NCI-H1694 treated with DMSO at 0.1 percent for 48 hours (cell line): ENCODE data around the gene EFCAB8.
A peak's percentile ranks its signal among the peaks of the same experiment; 100 is the strongest.
"Not testable (repeated sequence)": the region's sequence is repeated elsewhere in the genome, so short reads cannot be mapped to it uniquely, and the experiment has no call there.

Experiments
- DNase-seq: peaks from one replicate; lab custom pipeline; 2025; lab: John Stamatoyannopoulos, UW

EFCAB8 gene

DNA sequence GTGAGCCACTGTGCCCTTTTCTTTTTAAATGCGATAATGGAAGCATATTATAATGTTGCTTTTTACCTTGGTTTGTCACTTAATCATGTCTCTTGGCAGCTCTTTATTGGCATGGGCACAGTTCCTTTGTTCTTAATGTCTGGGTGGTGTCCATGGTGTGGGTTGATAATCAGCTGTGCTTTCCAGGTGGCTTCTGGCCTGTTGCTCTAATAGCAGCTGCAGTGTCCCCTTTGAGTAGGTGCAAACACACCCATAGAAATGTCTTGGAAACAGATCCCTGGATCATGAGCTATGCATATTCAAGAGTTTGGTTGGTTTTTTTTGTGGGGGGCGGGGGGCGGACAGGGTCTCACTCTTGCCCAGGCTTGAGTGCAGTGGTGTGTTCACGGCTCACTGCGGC is 29.9 kb downstream of the EFCAB8 start:
- DNase-seq: no peak

DNA sequence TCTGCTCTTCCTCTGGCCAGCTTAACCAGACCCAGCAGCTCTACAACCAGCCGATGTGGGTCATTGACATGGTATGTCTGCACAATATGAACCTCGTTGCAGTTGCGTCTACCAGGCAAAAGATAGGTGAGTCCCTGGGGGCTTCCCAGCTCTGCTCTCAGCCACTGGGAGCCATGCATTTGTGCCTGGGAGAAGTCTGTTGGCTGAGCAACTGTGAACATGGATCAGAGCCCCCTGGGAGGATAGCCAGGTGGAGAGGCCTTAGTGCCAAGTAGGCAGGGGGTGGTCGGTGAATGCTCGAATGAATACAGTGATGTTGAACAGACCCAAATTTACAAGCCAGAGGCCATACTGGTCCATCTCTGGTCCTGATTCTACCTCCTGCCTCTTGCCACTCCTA is 30.6 kb downstream of the EFCAB8 start:
- DNase-seq: no peak

DNA sequence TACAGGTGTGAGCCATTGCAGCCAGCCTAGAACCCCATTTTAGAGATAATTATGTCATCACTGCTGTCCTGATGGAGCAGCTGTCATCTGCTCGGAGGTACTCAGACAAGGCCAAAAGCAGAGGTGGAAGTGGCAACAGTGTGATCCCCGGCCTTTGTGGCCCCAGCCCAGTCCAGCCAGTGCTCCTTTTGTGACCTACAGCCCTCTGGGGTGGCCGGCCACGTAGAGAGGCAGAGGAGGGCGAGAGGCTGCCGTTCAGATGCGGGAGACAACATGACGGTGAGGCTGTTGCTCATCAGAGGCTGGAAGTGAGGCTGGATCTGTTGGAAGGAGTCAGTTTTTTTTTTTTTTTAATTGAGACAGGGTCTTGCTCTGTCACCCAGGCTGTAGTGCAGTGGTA is 32.8 kb downstream of the EFCAB8 start:
- no peak for DNase-seq

- DNase-seq: no peak
Measured at GRCh38 chr20:32891926-32892660, 33.4 kb downstream of the EFCAB8 start.

DNA sequence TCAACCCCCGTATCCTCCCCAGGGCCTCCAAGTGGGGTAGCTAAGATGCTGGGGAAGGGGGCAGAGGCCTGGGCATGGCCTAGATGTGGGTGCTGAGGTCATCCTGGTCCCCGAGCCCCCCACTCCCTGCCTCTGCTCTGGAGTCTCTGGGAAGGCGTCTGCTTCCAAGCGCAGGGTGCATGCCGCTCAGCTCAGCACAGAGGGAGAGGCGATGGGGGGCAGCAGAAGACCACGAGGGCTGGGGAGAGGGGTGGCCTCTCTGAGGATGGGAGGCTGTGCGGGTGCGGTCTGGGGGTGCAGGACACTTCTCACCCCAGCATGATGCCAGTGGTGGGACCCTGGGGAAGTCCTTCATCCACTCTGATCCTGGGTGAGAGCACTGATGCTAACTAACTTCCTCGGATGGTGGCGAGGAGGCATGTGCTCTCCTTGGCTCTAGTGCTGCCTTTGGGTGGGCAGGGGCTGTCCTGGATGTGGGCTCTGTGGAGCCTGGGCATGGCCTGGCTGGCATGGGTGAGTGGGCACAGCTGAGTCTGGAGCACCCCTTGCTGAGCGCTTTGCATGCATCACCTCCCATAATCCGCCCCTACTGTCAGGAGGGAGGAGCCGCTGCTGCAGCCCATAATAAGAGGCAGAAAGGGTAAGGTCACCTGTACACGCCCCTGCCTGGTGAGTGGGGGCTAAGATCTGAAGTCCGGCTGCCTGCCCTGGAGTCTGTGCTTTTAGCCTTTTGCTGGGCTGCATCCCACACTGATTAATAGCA is 34.7 kb downstream of the EFCAB8 start:
- DNase-seq: no peak

- DNase-seq: no peak
Measured at GRCh38 chr20:32894026-32894483, 35.3 kb downstream of the EFCAB8 start.

- DNase-seq: no peak
Measured at GRCh38 chr20:32894711-32895355, 36.1 kb downstream of the EFCAB8 start.

GRCh38 chr20:32896521-32897280 is 38.0 kb downstream of the EFCAB8 start:
- DNase-seq: no peak

GRCh38 chr20:32898729-32899128 is 40.0 kb downstream of the EFCAB8 start:
- no peak for DNase-seq

GRCh38 chr20:32902456-32903420 is 44.0 kb downstream of the EFCAB8 start:
- peak; percentile 29 for DNase-seq

DNA sequence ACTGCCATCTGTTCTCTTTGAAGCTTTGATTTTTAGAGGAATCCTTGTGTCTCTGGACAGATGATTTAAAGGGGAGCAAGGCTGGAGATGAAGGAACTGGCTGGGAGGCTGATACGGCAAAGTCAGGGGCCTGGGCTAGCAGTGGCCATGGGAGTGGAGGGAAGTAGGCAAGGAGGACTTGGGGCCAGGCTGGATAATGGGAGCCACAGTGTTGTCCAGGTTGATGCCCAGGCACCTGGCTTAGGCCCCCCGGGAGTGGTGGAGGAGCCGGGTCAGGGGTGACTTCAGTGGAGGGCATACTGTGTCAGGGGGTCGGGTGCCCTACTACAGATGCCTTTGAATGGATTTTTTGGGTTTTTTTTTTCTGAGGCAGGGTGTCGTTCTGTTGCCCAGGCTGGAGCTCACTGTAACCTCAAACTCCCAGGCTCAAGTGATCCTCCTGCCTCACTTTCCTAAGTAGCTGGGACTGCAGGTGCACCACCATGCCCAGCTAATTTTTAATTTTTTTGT is 45.0 kb downstream of the EFCAB8 start:
- DNase-seq: no peak

DNA sequence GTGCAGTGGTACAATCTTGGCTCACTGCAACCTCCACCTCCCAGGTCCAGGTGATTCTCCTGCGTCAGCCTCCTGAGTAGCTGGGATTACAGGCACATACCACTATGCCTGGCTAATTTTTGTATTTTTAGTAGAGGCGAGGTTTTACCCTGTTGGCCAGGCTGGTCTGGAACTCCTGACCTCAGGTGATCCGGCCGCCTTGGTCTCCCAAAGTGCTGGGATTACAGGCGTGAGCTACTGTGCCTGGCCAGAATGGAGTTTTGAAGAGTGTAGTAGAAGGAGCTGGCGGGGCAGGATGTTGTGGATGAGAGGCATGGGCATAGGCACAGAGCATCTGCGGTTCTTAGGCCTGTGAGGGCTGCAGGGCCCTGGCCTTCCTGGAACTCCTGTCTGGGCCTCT is 46.0 kb downstream of the EFCAB8 start:
- DNase-seq: not testable (repeated sequence)

GRCh38 chr20:32906200-32906599 is 47.5 kb downstream of the EFCAB8 start:
- DNase-seq: no peak

DNA sequence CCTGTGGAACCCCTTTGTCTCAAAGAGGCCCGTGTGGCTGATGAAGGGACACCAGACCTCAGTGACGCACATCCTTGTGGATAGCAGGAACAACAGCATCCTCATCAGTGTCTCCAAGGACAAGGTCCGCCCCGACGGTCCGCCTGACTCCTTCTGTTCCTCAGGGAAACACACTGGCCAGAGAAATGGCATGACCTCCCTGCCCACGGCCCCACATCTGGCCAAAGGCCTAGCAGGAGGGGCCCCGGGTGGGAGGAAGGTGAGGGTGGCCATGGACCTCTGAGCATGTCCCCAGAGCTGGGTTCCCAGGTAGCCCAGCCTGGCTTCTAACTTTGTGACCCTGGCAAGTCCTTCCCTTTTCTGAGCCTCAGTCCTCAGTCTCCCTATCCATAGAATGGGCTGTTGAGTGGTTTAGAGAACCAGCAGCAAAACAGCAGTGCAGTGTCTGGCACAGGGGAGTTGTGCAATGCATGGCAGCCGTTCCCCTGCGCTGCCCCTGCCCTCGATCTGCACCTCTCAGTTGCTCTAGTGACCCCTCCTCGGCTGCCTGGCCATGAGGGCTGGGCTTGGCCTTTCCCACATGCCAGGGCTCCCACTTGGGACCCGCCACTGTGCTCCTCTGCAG is 48.3 kb downstream of the EFCAB8 start:
- DNase-seq: no peak

DNA sequence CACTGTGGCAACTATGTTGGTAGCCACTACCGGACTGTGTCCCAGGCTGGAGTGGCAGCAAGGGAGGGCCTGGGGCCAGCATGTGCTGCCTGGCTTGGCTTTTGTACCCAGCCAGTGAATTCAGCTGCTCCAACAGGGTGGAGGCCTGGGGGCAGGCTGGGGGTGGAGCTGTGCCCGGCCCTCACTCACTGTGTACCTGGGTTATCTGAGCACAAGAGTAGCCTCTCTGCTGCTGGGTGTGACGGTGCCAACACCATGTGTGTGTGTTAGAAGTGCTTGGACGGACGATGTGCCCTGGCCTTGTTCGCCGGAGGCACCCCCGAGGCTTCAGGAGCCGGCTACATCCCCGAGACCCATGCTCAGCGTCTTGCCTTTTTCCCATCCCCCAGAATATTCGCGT is 49.2 kb downstream of the EFCAB8 start:
- no peak for DNase-seq

DNA sequence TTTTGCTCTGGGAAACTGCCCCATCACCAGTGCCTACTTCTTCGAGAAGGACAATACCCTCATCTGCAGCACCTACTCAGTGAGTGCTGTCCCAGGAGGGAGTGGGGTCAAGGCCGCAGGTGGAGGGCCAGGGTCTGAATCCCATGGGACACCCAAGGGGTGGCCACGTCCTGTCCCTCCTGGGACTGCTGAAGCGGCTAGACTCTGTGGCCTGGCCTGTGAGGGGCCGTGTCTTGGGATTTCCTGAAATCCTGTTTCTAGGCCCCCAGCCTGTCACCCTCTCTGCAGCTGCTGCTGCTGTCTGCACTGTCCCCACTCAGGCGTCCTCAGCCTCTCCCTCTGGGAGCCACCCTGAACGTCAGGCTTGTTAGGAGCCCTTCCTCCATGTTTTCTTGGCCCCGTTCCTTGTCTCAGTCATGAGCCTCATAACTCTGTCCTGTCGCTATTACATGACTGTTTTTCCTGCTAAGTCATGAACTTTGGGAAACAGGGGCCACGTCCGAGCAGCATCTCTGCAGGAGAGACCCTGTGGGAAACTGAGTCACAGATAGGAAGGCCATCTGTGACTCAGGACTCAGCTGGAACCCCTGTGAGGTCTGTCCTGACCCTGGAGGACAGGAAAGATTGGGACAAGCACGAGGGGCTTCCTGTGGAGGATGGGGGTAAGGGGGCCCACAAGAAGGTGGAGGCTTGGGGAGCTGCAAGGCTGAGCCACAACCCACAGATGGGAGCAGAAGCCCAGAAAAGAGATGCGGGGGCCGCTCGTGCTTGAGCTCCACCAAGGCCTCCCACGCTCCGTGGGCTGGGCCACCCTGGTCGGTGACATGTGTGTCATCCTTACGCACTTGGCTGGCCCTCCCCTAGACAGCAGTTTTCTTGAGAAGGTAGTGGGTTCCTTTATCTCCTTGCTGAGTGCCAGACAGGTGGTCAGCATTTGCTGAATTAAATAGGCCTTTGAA is 49.9 kb downstream of the EFCAB8 start:
- DNase-seq: no peak

DNA sequence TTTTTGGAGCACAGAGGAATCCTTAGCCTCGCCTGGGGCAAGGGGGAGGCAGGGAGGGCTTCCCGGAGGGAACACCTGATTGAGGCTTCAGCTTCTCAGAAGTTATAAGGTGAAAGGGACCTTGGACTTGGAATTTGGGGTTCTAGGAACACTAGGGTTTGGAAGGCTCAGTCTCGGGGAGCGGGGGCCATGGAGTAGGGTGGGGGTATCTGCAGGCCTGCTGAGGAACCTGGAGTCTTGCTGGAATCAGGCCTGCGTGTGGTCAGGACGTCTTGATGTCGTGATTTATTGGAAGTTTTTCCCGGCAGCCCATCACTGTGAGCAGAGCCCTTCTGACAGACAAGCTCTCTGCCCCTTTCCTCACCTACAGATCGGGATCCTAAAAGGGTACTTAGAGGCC is 50.7 kb downstream of the EFCAB8 start:
- no peak for DNase-seq

- DNase-seq: no peak
Measured at GRCh38 chr20:32909896-32910571, 51.3 kb downstream of the EFCAB8 start.

- no peak for DNase-seq
Measured at GRCh38 chr20:32911355-32911754, 52.6 kb downstream of the EFCAB8 start.
